H1 (cell line): ENCODE data around the gene ANKRD17. TPM values are rescaled to one million over a fixed set of nuclear protein-coding genes. Genes with fewer than 3 reads are reported as not detected.

Experiments
- CTCF ChIA-PET: fragments of 300-600 bp; sonication (Branson Sonifier 250); formaldehyde crosslinking; loops from one replicate; lab custom pipeline; 2021; ENCODE audit not compliant: partially characterized antibody; lab: Charles Lee
- POLR2A ChIA-PET: fragments of 300-600 bp; sonication (Branson Sonifier 250); formaldehyde crosslinking; loops from one replicate; lab custom pipeline; 2021; ENCODE audit warnings: inconsistent platforms; ENCODE audit not compliant: partially characterized antibody; lab: Charles Lee
- DNase-seq, 2 experiments: peaks; one replicate each; pipeline versions ENCODE4 v3.0.0 to v3.0.0-alpha.2; 2010 to 2022; ENCODE audit warnings: low spot score in 2 of 2, low read depth in 1 of 2, mixed read lengths in 1 of 2
- FAIRE-seq: peaks from 2 replicates; lab custom pipeline; 2011; peaks lifted over from hg19 to GRCh38; lab: Jason Lieb, UNC
- H2AFZ ChIP-seq: 2 replicates; pipeline ENCODE4 v1.8.1; 2012; ENCODE audit warnings: low read length, inconsistent platforms
- H2AK5ac ChIP-seq: 2 replicates; pipeline ENCODE4 v1.6.1; 2013; ENCODE audit warnings: low read depth, low read length
- H2BK120ac ChIP-seq: replicated peaks from 2 replicates; pipeline ENCODE3; 2013; ENCODE audit warnings: low read depth, low read length, inconsistent platforms
- H2BK12ac ChIP-seq: 2 replicates; pipeline ENCODE4 v1.6.1; 2013; ENCODE audit warnings: low read depth, low read length
- H2BK15ac ChIP-seq: 2 replicates; pipeline ENCODE4 v1.6.1; 2013; ENCODE audit warnings: low read length
- H2BK20ac ChIP-seq: 2 replicates; pipeline ENCODE4 v1.6.1; 2013; ENCODE audit warnings: low read length
- H2BK5ac ChIP-seq: 2 replicates; pipeline ENCODE4 v1.6.1; 2013; ENCODE audit warnings: low read depth, low read length
- H3K14ac ChIP-seq: 2 replicates; pipeline ENCODE4 v1.6.1; 2013; ENCODE audit warnings: inconsistent platforms; ENCODE audit not compliant: insufficient read length
- H3K18ac ChIP-seq: 2 replicates; pipeline ENCODE4 v1.6.1; 2013; ENCODE audit warnings: low read length; ENCODE audit errors: extremely low read depth
- H3K23ac ChIP-seq: 2 replicates; pipeline ENCODE4 v1.6.1; 2013; ENCODE audit warnings: inconsistent platforms; ENCODE audit not compliant: insufficient read length
- H3K23me2 ChIP-seq: 2 replicates; pipeline ENCODE4 v1.6.1; 2013; ENCODE audit warnings: low read depth, low read length
- H3K27ac ChIP-seq: 2 replicates; pipeline ENCODE4 v1.6.1; 2011; ENCODE audit warnings: low read depth, low read length, inconsistent platforms
- H3K27me3 ChIP-seq, 4 experiments: replicated peaks in 1 of 4; 1 replicate in 1 of 4; 2 replicates in 3 of 4; pipeline versions ENCODE4 v1.6.1 to v1.8.1; 2011 to 2013; ENCODE audit warnings: low read length in 3 of 4, mild to moderate bottlenecking in 3 of 4, inconsistent platforms in 2 of 4, mixed read lengths in 2 of 4, moderate library complexity in 1 of 4; ENCODE audit not compliant: control insufficient read depth in 3 of 4, insufficient read depth in 3 of 4; ENCODE audit errors: extremely low read depth in 1 of 4
- H3K36me3 ChIP-seq, 4 experiments: 2 replicates each; pipeline versions ENCODE4 v1.6.1 to v1.8.1; 2011 to 2013; ENCODE audit warnings: mild to moderate bottlenecking in 4 of 4, low read length in 3 of 4, moderate library complexity in 2 of 4, control low read depth in 1 of 4, inconsistent platforms in 1 of 4; ENCODE audit not compliant: insufficient read depth in 4 of 4, control insufficient read depth in 2 of 4
- H3K4ac ChIP-seq: replicated peaks from 2 replicates; pipeline ENCODE3; 2013; ENCODE audit warnings: low read length, low read depth, mixed read lengths, inconsistent platforms; ENCODE audit not compliant: insufficient read length
- H3K4me1 ChIP-seq, 4 experiments: replicated peaks in 1 of 4; 1 replicate in 1 of 4; 2 replicates in 3 of 4; pipeline versions ENCODE4 v1.6.1 to v1.8.1; 2011 to 2013; ENCODE audit warnings: low read length in 3 of 4, inconsistent platforms in 2 of 4, mixed read lengths in 1 of 4; ENCODE audit not compliant: insufficient read depth in 4 of 4, control insufficient read depth in 3 of 4
- H3K4me2 ChIP-seq, 2 experiments: 2 replicates each; pipeline versions ENCODE4 v1.6.1 to v1.8.1; 2011 to 2013; ENCODE audit warnings: low read depth in 2 of 2, low read length in 2 of 2, control low read depth in 1 of 2, inconsistent platforms in 1 of 2, mild to moderate bottlenecking in 1 of 2; ENCODE audit not compliant: insufficient read depth in 1 of 2
- H3K4me3 ChIP-seq, 4 experiments: fragments of 200-600, 300-600 bp in 1 of 4; sonication (generic), shearing (Covaris generic), sonication (Bioruptor Twin) in 1 of 4; 2 replicates each; pipeline versions ENCODE4 v1.5.1 to v1.8.1; 2011 to 2016; ENCODE audit warnings: low read length in 4 of 4, low read depth in 3 of 4, control low read depth in 2 of 4, inconsistent platforms in 2 of 4, mild to moderate bottlenecking in 2 of 4, mixed read lengths in 1 of 4, moderate library complexity in 1 of 4; ENCODE audit not compliant: insufficient read depth in 2 of 4; ENCODE audit errors: extremely low read depth in 1 of 4
- H3K56ac ChIP-seq: replicated peaks from 2 replicates; pipeline ENCODE3; 2013; ENCODE audit warnings: low read depth, mild to moderate bottlenecking, mixed read lengths, low read length, inconsistent platforms; ENCODE audit not compliant: insufficient read length
- H3K79me1 ChIP-seq: 2 replicates; pipeline ENCODE4 v1.6.1; 2013; ENCODE audit warnings: low read depth, low read length, control low read depth
- H3K79me2 ChIP-seq, 2 experiments: 2 replicates each; pipeline versions ENCODE4 v1.6.1 to v1.8.1; 2012 to 2013; ENCODE audit warnings: low read length in 2 of 2, mild to moderate bottlenecking in 2 of 2, inconsistent platforms in 1 of 2; ENCODE audit not compliant: insufficient read depth in 2 of 2, control insufficient read depth in 1 of 2
- H3K9ac ChIP-seq, 4 experiments: replicated peaks in 1 of 4; 1 replicate in 1 of 4; 2 replicates in 3 of 4; pipeline versions ENCODE4 v1.6.1 to v1.8.1; 2011 to 2013; ENCODE audit warnings: low read depth in 3 of 4, low read length in 3 of 4, control low read depth in 2 of 4, mild to moderate bottlenecking in 2 of 4, moderate library complexity in 2 of 4, inconsistent platforms in 1 of 4; ENCODE audit errors: extremely low read depth in 1 of 4
- H3K9me3 ChIP-seq, 2 experiments: 2 replicates each; pipeline versions ENCODE4 v1.6.1 to v1.8.1; 2012 to 2013; ENCODE audit warnings: mild to moderate bottlenecking in 2 of 2, moderate library complexity in 2 of 2, control low read depth in 1 of 2, inconsistent platforms in 1 of 2, low read depth in 1 of 2, low read length in 1 of 2, mixed read lengths in 1 of 2; ENCODE audit not compliant: insufficient read depth in 2 of 2
- H4K20me1 ChIP-seq, 2 experiments: replicated peaks in 1 of 2; 2 replicates each; pipeline versions ENCODE3 to v1.8.1; 2011 to 2013; ENCODE audit warnings: inconsistent platforms in 2 of 2, low read length in 2 of 2, mild to moderate bottlenecking in 1 of 2; ENCODE audit not compliant: insufficient read depth in 2 of 2, control insufficient read depth in 1 of 2
- H4K5ac ChIP-seq: 2 replicates; pipeline ENCODE4 v1.6.1; 2013; ENCODE audit warnings: low read length, low read depth, mixed read lengths, inconsistent platforms; ENCODE audit not compliant: insufficient read length
- H4K8ac ChIP-seq: 2 replicates; pipeline ENCODE4 v1.8.0; 2013; ENCODE audit warnings: mild to moderate bottlenecking, moderate library complexity, low read length, inconsistent platforms; ENCODE audit not compliant: insufficient read depth; ENCODE audit errors: extremely low read depth
- H4K91ac ChIP-seq: replicated peaks from 2 replicates; pipeline ENCODE3; 2013; ENCODE audit warnings: low read length, mixed read lengths, inconsistent platforms; ENCODE audit not compliant: insufficient read length
- BACH1 ChIP-seq: IDR thresholded peaks from 2 replicates; pipeline ENCODE4 v1.6.1; 2012; ENCODE audit warnings: low read length, improper control_type of control experiment
- CTBP2 ChIP-seq: IDR thresholded peaks from 2 replicates; pipeline ENCODE4 v1.7.0; 2011; ENCODE audit warnings: borderline replicate concordance, mild to moderate bottlenecking, moderate library complexity, mixed read lengths, low read length; ENCODE audit not compliant: insufficient read depth, insufficient read length
- HDAC2 ChIP-seq, 2 experiments: fragments of 300-600 bp in 1 of 2; sonication (generic) in 1 of 2; IDR thresholded peaks; 2 replicates each; pipeline ENCODE4 v1.6.1; 2011 to 2012; ENCODE audit warnings: low read depth in 2 of 2, low read length in 2 of 2, mild to moderate bottlenecking in 2 of 2, moderate library complexity in 2 of 2, borderline replicate concordance in 1 of 2, inconsistent platforms in 1 of 2
- PHF8 ChIP-seq: fragments of 200-600 bp; sonication (generic); conservative IDR thresholded peaks from 2 replicates; pipeline ENCODE4 v1.7.1; 2012; ENCODE audit warnings: low read depth, mild to moderate bottlenecking, inconsistent platforms, low read length, moderate library complexity
- SIRT6 ChIP-seq: IDR thresholded peaks from one replicate; pipeline ENCODE4 v1.7.1; 2012; ENCODE audit warnings: low read length, inconsistent platforms
- SIX5 ChIP-seq: IDR thresholded peaks from 2 replicates; pipeline ENCODE4 v1.6.1; 2011; ENCODE audit warnings: mild to moderate bottlenecking, low read depth, low read length
- SRF ChIP-seq: IDR thresholded peaks from 2 replicates; pipeline ENCODE4 v1.6.1; 2011; ENCODE audit warnings: mild to moderate bottlenecking, low read depth, low read length, moderate library complexity
- YY1 ChIP-seq: IDR thresholded peaks from 2 replicates; pipeline ENCODE4 v1.6.1; 2011; ENCODE audit warnings: low read depth, mild to moderate bottlenecking, low read length
- whole genome bisulfite sequencing, 2 experiments: shearing (Covaris generic) in 1 of 2; methylation state at CpG; one replicate each; pipeline versions ENCODE4 v1.1.6 to v1.1.7; 2013 to 2015; ENCODE audit warnings: low lambda C conversion rate in 2 of 2, mixed read lengths in 2 of 2, inconsistent platforms in 1 of 2, low coverage in 1 of 2, missing lambda C conversion rate in 1 of 2; ENCODE audit not compliant: insufficient replicate concordance in 2 of 2, insufficient coverage in 1 of 2, insufficient read length in 1 of 2; ENCODE audit errors: extremely low coverage in 1 of 2, missing lambda C conversion rate in 1 of 2; 5-methylcytosine and 5-hydroxymethylcytosine counted together
- polyA plus RNA-seq, 7 experiments: library from polyadenylated mRNA; depleted of rRNA in 3 of 7; stranded (reverse) in 5 of 7; unstranded in 2 of 7; fragments of >200 nt in 5 of 7; fragments of 200-250 nt in 2 of 7; gene quantifications; 1 replicate in 5 of 7; 2 replicates in 1 of 7; 4 replicates in 1 of 7; pipeline versions ENCODE4 v1.2.1 to v1.2.3, GENCODE V29; 2011 to 2013; ENCODE audit warnings: missing spikeins in 2 of 7, mixed read lengths in 2 of 7
- total RNA-seq: library from RNA; stranded (reverse); fragmentation: NEBNext Ultra II Directional; extraction: Animal tissue kit (Norgen Biotek cat#: 25700); gene quantifications from 2 replicates; pipeline ENCODE4 v1.2.1, GENCODE V29; 2021
- TF ChIP-seq, protein P1 (sequence below): IDR thresholded peaks from 2 replicates; pipeline ENCODE4 v1.6.1; 2011; ENCODE audit warnings: low read length, improper control_type of control experiment
- TF ChIP-seq, protein P2 (sequence below), 3 experiments: IDR thresholded peaks; 1 replicate in 2 of 3; 2 replicates in 1 of 3; pipeline versions ENCODE4 v1.5.1 to v1.6.1; 2011; ENCODE audit warnings: low read length in 3 of 3, mild to moderate bottlenecking in 3 of 3, inconsistent platforms in 2 of 3, low read depth in 1 of 3, moderate library complexity in 1 of 3; ENCODE audit not compliant: insufficient read depth in 1 of 3; ENCODE audit errors: control extremely low read depth in 1 of 3

Gene ANKRD17
- total and polyA plus RNA-seq, 2 of the 8 experiments (the other 6 are each of a cell fraction or from before 2014, with no cell fraction given): 42.4 to 93.7 TPM

DNA sequence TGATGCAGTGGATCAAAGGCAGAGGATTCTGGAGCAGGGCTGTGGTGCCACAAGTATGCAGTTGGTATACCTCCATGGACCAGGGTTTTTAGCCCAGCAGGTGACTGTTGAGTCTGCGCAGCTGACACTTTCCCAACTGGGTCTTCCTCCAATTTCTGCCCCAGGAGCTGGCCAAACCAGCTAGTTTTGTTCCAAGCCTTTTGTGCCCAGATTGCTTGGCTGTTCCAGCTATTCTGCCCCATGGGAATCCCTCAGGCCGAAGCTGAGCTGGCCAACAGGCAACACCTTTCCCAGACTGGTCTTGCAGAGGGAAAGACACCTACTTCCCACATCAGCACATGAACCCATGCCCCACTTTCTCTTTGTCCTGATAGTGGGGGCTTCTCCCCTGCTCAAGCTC is 22.8 kb upstream of the ANKRD17 start:
- Histone ChIP-seq H2BK15ac (no peak overlapping the region), H3K18ac (no peak overlapping the region), H3K27ac (no peak overlapping the region), H2AK5ac (no peak overlapping the region), H4K5ac (no peak overlapping the region), H2BK20ac (no peak overlapping the region), H3K36me3 (no peaks in the 10 kb centered on the region), H2AFZ (no peak overlapping the region), H2BK5ac (no peak overlapping the region), H3K79me2 (no peaks in the 10 kb centered on the region), H4K20me1 (no peaks in the 10 kb centered on the region), H3K4me3 (no peak overlapping the region), H3K27me3 (no peaks in the 10 kb centered on the region), H3K23me2 (no peaks in the 10 kb centered on the region), H3K56ac (no peak overlapping the region), H4K91ac (no peak overlapping the region), H3K79me1 (no peaks in the 10 kb centered on the region), H2BK12ac (no peak overlapping the region), H3K9ac (peak overlapping the region in 1 of 4 experiments; percentile 7; a peak in 1 of 7 replicates), H3K4me1 (no peaks in the 10 kb centered on the region), H3K9me3 (no peaks in the 10 kb centered on the region), H2BK120ac (no peak overlapping the region), H3K23ac (no peak overlapping the region), H3K4ac (no peak overlapping the region), H4K8ac (no peak overlapping the region; the same call in none of the 2 replicates), H3K4me2 (no peak overlapping the region), H3K14ac (no peak overlapping the region)
- FAIRE-seq (no peak), DNase-seq (no peak)
- ChIA-PET POLR2A (interaction anchor here (1.5 kb wide), 1 partner anchor 22 kb away, joined by 4 read pairs; the partner anchor contains the start of gene ANKRD17), CTCF (no interaction called here)
- WGBS, 2 experiments: 90% methylated on average over 2 of the region's 2 CpGs; no CpG with 5 or more reads in 1 of the 2 experiments
- no peak for TF ChIP-seq BACH1
- TF ChIP-seq HDAC2 (IDR thresholded peaks at IDR 0.05; ENCODE audit: borderline replicate concordance in 1 of 2, low read depth in 2 of 2, low read length in 2 of 2): no peak
- TF ChIP-seq SIX5: no peak
- TF ChIP-seq SRF: no peak
- TF ChIP-seq CTBP2: no peak
- TF ChIP-seq, protein P1, sequence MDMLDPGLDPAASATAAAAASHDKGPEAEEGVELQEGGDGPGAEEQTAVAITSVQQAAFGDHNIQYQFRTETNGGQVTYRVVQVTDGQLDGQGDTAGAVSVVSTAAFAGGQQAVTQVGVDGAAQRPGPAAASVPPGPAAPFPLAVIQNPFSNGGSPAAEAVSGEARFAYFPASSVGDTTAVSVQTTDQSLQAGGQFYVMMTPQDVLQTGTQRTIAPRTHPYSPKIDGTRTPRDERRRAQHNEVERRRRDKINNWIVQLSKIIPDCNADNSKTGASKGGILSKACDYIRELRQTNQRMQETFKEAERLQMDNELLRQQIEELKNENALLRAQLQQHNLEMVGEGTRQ: no peak
- no peak for TF ChIP-seq YY1
- no peak for TF ChIP-seq SIRT6
- no peak for TF ChIP-seq PHF8
- TF ChIP-seq, protein P2, sequence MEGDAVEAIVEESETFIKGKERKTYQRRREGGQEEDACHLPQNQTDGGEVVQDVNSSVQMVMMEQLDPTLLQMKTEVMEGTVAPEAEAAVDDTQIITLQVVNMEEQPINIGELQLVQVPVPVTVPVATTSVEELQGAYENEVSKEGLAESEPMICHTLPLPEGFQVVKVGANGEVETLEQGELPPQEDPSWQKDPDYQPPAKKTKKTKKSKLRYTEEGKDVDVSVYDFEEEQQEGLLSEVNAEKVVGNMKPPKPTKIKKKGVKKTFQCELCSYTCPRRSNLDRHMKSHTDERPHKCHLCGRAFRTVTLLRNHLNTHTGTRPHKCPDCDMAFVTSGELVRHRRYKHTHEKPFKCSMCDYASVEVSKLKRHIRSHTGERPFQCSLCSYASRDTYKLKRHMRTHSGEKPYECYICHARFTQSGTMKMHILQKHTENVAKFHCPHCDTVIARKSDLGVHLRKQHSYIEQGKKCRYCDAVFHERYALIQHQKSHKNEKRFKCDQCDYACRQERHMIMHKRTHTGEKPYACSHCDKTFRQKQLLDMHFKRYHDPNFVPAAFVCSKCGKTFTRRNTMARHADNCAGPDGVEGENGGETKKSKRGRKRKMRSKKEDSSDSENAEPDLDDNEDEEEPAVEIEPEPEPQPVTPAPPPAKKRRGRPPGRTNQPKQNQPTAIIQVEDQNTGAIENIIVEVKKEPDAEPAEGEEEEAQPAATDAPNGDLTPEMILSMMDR (IDR thresholded peaks at IDR 0.05; ENCODE audit: control extremely low read depth in 1 of 3, insufficient read depth in 1 of 3, low read depth in 1 of 3, low read length in 3 of 3): no peak
